ENCODE data around the gene IGF2BP2.
"Not testable (repeated sequence)": the region's sequence is repeated elsewhere in the genome, so short reads cannot be mapped to it uniquely, and the experiment has no call there.

Gene IGF2BP2

DNA sequence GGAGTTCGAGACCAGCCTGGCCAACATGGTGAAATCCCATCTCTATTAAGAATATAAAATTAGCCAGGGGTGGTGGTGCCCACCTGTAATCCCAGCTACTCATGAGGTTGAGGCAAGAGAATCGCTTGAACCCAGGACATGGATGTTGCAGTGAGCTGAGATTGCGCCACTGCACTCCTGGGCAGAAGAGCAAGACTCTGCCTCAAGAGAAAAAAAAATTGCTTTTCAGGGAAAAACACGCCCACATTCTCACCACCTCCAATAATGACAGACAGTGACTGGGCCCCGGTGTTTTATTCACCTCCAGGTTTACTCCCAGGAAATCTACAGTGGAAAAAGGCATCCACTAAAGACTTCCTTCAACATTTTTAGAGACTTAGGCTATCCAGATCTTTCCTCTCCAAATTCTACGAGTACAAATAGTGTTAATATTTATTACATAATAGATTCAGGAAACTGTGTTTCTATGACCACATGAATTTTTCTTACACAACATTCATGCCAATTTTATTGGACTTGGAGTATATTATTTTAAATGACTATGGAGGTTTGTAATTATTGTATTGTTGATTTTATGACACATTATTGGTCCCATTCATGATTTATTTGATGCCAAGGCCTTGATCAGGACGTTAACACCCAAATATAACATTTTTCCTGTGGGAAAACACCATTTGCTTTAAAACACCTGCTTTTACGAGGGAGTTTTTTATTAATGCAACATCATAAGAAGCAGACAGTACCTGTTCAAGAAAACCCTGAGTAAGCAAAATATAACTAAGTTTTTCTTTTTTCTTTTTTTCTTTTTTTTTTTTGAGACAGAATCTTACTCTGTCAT, 26.6 kb downstream of the IGF2BP2 start:
- no peak for DNase-seq

DNA sequence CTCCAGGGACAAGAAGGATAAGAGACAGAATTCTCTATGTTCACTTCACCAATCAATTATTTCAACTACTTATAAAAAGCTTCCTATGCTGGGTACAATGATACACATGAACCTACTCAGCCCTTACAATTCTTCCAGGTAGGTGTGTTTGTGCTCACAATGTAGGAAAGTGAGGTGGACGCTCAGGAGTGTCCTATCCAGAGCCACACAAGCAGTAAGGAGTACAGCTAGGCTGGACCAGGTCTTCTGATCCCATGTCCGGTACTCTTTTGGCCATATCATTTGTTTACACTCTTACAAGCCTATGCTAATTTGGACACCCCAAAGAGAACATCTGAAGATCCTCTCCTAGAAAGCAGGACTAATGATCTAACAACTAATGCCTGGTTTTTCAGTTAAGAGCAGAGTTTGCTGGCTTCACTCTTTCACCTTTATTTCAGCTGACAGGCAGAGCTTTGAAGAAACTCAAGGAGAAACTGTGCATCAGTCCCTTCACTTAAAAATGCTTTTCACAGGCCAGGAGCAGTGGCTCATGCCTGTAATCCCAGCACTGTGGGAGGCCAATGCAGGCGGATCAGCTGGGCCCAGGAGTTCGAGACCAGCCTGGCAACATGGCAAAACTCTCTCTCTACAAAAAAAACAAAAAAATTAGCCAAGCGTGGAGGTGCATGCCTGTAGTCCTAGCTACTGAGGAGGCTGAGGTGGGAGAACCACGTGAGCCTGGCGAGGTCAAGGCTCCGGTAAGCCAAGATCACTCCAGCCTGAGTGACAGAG, 27.5 kb downstream of the IGF2BP2 start:
- no peak for DNase-seq

DNA sequence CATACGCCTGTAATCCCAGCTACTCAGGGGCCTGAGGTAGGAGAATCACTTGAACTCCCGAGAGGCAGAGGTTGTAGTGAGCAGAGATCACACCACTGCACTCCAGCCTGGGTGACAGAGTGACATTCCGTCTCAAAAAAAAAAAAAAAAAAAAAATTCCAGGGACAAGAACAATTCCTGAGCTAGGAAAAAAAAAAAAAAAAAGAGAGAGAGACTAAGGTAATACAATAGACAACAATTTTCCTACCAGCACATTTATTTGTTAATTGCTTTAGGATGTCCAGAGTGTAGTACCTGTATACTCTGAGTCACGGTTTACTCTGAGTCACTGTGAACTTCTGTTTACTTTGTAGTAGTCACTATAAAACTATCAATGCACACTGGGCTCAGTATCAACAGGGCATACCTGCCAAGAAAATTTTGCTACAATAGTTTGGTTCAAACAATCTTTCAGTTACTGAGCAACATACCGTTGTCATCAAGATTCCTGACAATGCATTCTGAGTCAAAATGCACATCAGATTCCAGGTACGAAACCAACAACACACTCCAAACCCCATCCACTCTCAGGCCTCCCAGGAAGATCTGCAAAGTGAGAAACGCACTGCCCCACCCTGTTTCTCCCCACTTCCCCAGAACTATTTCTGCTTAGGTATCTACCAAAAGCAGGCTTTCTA, 28.3 kb downstream of the IGF2BP2 start:
- DNase-seq, result peak; percentile 59

DNA sequence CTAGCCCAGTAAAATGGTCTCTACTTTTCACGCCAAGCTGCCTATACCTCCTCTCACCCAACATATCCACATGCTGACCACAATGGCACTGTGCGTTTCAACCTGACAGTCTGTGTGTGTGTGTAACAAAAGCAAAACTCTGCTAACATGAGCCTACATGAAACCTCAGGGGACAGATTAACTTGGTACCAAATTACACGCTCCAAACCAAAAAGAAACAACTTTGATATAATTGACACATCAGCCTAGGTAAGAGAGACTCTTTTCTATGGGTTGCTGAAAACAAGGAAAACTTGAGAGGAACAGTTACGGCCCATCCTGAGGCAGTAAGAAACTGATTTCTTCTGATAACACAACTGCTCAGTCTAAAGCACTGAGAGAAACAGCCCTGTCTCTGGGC, 31.5 kb downstream of the IGF2BP2 start:
- DNase-seq, result no peak

DNA sequence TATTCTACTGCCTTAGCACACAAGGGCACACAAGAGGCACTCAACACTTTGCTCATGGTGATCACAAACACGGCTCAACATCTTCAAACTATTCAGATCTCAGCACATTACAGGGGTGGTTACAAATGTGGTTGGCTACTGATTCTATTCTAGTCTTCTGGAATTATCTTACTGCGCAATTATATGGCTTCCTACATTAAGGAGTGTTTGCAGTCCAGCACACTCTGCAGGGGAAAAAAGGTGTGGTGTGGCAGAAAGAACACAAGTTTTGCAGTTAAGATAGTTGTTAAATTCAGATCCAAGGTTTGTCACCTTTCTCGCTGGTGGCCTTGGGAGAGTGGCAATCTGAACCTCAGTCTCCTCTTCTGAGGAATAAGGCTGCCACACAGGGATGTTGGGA, 31.9 kb downstream of the IGF2BP2 start:
- no peak for DNase-seq

DNA sequence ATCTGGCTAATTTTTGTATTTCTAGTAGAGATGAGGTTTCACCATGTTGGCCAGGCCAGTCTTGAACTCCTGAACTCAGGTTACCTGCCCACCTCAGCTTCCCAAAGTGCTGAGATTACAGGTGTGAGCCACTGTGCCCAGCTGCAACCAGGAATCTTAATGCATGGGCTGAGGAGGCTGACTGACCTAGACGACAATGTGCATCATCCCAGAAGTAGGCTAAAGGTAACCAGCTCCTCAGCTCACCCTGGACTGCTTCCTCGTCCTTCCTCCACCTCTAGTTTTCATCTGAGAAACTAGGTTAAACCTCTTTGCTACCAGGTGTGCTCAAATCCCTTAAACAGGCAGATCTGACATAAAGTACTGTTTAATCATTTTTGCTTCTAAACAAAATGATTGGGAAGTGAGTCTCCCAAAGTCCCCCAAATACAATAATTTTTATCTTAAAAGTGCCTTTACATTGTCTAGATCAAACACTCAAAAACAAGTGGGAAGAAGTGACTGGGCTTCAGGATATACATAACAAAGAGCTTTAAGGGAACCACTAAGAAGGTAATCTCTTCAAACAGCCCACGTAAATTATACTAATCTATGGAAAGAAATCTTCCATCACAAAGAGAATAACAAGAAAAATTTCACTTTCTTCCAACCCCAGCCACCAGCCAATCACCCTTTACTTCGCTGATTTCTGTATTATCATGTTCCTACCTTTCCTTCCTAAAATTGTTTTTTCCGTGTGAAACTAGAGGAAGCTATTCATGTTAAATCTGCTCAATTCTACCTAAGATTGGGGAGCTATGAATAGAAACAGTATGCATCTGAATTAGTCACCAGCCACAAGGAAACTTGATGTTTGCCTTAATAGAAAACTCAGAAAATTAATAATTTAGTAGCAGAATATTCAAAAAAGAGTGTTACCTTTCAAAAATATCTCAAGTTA, 34.7 kb downstream of the IGF2BP2 start:
- DNase-seq, result no peak

DNA sequence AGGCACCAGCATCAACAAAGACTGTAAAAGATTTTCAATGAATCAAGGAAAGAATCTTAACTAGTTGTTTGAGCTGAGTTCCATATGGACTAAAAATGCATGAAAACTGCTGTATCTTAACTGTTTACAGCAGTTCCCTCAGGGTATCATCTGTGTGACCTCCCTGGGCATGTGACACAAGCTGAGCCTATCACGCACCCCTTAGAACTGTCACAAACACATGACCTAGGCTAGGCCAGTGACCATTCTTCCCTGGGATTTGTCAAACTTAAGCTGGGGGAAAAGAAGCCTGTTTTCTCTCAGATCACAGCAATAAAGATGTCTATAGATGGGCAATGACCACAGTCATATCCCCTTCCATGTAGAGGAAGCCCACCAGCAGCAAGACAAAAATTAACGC, 35.7 kb downstream of the IGF2BP2 start:
- no peak for DNase-seq

DNA sequence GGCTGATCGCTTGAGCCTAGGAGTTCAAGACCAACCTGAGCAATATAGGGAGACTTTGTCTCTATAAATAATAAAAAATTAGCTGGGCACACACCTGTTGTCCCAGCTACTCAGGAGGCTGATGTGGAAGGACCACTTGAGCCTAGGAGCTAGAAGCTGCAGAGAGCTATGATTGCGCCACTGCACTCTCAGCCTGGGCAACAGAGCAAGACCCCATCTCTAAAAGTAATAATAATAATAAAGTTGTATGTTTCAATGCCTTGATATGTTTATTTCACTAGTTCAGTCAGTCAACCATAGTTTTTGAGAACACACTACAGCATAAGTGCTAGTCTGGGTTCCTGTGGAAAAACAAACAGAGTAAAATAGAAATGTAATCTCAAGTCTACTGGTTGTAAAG, 36.5 kb downstream of the IGF2BP2 start:
- no peak for DNase-seq

DNA sequence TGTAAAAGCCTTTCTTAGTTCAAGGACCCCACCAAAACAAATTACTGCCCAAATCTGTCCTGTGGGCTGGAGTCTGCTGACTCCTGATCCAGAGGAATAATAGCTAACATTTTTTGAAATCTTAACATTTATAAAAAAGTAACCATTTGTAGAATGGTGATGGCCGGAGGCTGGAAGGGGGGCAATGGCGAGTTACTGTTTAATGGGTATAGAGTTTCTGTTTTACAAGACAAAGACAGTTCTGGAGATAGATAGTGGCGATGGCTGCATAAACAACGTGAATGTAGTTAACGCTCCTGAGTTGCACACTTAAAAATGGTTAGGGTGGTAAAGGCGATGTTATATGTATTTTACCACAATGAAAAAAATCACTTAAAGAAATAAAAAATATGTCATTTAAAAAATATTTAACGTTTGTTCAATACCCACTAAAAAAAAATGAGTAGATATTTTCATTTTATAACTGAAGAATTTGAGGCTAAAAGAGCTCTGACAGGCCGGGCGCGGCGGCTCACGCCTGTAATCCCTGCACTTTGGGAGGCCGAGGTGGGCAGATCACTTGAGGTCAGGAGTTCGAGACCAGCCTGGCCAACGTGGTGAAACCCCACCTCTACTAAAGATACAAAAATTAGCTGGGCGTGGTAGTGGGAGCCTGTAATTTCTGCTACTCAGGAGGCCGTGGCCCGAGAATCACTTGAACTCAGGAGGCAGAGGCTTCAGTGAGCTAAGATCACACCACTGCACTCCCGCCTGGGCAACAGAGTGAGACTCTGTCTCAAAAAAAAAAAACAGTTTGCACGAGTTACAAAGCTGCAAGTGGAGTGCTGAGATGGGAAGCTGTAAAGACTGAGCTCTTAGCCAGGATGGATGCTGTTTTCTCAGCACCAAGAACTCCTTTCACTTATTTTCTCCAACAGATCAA, 37.6 kb downstream of the IGF2BP2 start:
- no peak for DNase-seq

DNA sequence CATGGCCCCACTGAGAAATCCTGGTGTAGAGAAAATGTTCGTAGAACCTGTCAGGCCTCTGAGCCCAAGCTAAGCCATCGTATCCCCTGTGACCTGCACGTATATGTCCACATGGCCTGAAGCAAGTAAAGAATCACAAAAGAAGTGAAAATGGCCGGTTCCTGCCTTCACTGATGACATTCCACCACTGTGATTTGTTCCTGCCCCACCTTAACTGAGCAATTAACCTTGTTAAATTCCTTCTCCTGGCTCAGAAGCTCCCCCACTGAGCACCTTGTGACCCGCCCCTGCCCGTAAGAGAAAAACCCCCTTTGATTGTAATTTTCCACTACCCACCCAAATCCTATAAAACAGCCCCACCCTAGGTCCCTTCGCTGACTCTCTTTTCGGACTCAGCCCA, 38.6 kb downstream of the IGF2BP2 start:
- DNase-seq, result not testable (repeated sequence)

DNA sequence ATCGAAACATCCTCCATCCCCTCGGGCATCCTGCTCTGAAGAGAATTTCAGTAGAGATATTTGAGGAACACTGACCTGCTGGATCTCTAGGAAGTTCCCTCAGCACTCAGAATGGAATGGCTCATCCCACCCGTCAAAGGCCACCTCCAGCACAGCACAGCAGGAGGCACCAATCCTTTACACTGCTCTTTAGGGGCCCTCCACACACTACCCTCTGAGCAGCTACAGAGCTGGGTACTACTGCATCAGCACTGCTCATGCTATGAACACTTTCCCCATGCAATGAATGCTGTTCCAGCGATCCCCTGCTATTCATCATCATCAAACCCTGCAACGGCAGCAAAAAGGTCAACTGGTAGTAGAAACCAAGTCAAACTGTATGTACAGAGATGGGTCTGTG, 40.5 kb downstream of the IGF2BP2 start:
- DNase-seq, result no peak

DNA sequence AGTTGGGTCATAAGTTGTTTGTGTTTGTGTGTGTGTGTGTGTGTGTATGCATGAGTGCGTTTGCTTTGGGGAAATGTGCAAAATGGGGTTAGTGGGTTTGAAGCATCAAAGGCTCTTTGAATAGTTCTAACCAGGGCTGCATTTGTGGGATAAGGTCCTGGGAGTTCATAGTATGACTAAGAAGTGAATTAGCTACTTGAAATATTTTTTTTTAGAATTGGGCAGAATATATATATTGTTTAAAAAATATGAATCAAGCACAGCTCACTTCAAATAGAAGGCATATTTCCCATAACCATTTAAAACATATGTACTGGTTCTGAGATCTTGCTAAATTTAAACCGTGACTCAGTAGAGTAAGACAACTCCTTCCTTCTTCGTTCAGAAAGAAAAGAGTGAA, 43.1 kb downstream of the IGF2BP2 start:
- DNase-seq, result peak; percentile 90

DNA sequence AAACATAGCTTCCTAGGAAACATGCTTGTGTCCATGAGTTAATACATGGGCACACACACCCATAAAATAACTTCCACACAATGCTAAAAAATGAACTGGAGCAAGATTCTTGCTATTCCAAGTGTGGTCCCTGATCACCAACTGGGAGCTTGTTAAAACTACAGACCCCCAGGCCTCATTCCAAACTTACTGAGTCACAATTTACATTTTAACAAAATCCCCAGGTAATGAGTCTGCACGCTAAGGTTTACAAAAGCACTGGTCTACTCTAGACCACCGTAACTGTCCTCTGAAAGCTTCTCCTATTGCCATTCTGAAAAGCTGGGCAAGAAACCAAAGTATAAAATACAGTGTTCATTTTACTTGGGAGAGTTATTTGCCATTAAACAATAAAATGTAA, 45.4 kb downstream of the IGF2BP2 start:
- no peak for DNase-seq

DNA sequence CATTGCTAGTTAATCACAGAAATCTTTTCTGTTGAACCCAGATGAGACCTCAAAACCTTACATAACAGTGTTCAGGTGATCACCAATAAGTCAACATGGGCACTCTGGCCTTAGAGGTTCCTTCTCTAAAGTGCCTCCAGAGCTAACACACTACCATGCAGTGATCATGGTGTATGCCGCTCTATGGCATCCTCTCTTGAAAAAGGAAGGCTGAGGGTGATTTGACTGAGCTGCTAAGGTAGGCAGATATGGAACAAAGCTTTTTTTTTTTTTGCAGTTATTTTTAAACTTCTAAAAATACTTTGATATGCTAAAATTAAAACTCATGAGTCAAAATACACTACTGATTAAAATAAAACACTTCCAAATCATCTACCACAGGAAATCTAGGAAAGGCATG, 46.0 kb downstream of the IGF2BP2 start:
- no peak for DNase-seq

DNA sequence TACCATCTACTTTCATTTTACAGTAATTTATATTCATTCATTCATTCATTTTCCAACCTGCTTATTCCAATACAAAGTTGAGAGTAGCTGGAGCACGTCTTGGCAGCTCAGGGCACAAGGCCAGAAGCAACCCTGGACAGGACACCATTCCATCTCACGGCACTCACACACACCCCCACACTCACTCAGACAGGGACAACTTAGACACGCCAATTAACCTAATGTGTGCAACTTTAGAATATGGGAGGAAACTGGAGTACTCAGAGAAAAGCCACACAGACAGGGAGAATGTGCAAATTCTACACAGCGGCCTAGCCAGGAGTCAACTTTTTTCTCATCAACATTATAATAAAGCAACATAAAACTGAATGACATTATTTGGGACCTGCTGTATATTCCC, 46.7 kb downstream of the IGF2BP2 start:
- no peak for DNase-seq

DNA sequence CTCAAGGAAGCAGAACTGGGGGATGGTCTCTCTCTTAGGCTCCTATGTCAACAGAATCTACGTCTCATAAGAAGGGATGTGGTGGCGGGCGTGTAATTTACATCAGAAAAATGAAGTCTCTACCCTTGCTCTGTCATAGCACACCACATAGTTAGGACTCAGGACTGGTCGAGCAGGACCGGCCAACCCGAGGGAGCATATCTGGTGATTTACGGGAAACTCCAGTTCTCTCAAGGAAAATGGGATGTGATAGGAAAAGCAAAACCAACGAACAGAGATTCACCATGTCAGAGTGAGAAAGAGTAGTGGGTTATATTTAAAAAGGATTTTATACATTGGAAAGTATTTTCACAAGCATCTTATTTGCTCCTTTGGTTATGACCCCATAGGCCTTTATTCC, 54.7 kb downstream of the IGF2BP2 start:
- no peak for DNase-seq

DNA sequence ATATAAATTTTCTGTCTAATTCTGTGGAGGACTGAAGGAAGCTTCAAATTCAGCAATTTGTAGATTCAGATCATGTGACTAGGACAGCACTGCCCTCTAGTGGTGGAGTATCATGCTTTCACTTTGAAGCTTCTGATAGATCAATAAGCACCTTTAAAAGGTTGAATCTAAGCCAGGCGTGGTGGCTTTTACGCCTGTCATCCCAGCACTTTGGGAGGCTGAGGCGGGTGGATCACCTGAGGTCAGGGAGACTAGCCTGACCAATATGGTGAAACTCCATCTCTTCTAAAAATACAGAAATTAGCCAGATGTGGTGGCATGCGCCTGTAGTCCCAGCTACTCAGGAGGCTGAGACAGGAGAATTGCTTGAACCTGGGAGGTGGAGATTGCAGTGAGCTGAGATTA, 56.3 kb downstream of the IGF2BP2 start:
- peak; percentile 62 for DNase-seq

DNA sequence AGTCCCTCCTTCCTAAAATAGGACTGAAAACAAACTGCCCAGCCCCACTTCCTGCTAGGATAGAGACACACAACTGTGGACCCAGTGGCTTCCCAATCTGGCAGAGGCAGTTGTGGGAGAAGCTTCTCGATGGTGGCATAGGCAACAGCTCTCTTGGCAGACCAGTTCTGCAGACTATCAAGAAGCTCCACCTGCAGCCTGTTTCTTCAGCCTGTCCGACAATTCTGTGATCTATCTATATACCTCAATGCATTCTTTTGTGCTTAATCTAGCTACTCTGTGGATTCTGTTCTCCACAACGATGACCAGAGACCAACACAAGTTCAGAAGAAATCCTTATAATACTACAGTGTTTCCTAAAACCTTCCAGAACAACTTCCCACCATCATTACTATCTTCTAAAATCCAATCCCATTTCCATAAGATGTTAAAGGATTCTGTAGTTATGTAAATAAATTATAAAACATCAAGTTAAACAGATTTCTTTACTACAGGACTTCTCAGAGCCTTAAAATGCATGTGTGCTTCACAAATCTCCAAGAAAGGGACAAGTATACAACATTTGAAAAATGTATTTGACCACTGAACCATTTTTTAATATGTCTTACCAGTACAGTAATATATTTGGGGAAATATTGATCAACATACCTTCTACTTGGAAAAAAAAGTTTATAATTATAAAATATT, 57.7 kb downstream of the IGF2BP2 start:
- no peak for DNase-seq

DNA sequence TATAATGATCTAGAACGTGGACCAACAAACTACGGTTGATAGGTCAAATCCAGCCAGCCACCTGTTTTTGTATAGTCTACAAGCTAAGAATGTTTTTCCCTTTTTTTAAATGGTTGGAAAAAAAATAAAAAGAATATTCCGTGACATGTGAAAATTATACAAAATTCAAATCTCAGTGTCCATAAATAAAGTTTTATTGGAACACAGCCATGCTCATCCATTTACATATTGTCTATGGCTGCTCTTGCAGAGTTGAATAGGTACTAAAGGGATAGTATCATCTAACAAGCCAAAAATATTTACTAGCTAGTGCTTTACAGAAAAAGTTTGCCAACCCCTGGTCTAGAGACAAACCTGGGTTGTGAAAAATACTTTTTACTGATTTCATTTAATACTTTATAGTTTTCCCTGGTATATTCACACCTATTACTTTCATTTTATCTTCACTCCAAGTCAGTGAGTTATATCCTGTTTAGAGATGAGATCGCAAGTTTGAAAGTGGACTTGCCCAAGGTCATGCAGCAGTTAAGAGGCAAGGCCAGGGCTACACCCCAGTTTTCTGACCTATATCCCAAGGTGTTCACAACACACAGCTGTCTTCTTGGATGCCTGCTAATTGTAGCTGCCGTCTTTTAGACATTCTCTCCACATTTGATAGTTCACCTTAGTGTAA, 58.4 kb downstream of the IGF2BP2 start:
- no peak for DNase-seq

DNA sequence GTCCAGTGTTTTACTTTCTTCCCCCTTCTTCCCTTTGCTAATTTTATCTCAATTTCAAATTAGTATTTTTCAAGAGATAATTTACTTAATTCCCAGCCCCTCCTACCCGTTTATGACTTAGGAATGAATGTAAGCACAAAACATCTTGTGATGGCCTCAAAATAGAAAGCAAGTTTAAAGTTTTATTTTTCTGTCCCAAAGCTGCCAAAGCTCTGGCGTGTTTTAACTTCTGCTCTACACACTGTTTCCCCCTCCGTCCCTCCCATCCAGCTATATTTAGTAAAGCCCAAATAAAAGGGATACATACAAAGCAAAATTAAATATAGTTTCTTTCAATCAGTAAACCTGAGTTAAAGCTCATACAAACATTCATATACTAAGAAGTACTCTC, 59.9 kb downstream of the IGF2BP2 start:
- no peak for DNase-seq

All from fibroblast of upper back skin (primary cell).